NOMO-1 treated with DMSO at 0.1 percent for 48 hours (cell line): ENCODE results near the gene PTCHD4.
"Not testable (repeated sequence)": the region's sequence is repeated elsewhere in the genome, so short reads cannot be mapped to it uniquely, and the experiment has no call there.

Source experiments
- DNase-seq: peaks from one replicate; lab custom pipeline; 2025; ENCODE audit not compliant: unreplicated experiment; lab: John Stamatoyannopoulos, UW

PTCHD4 gene

GRCh38 chr6:48111143-48111506 is at the start of gene PTCHD4:
TSS of gene PTCHD4 (minus strand) at chr6:48111197. CDS start at chr6:48068957, 42,240 bp downstream.
- DNase-seq: no peak

- DNase-seq: no peak
Observed at GRCh38 chr6:48151142-48151541, 40.1 kb upstream of the PTCHD4 start.

DNA sequence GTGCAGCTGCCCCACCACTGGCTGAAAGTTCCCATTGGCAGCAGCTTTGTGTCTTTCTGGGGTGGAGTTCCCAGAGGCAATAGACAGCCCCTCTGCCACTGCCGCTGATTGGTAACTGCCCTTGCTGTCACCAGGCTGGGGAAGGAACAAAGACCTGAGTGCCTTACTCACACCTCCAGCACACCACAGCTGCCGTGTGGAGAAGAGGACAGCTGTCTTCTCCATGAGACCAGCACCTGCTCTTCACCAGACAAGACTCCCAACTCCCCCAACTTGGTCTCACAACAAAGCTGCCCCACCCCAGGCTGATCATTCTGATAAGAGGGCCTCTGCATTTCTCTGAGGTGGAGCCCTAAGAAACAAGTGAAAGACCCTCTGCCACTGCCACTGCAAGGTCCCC is 39.7 kb upstream of the PTCHD4 start:
- no peak for DNase-seq

DNA sequence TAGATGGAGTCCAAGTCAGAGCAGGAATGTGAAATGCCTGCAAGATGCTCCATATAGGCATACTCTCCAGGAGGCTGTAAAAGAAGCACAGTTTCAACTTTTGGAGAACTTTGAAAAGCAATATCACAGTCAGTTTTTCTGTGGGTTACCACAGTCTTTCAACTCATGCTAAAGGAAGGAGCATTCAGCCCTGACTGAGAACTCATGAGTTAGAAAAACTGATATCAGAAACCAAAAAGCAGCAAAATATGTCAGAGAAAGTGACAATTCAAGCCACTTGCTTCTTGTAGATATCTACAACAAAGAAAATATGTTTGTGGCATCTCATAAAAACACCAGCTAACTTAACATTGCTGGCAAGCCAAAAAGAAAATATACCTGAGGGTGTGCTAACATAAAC is 36.1 kb upstream of the PTCHD4 start:
- DNase-seq: no peak

- no peak for DNase-seq
Observed at GRCh38 chr6:48144021-48144420, 33.0 kb upstream of the PTCHD4 start.

GRCh38 chr6:48141975-48142374 is 31.0 kb upstream of the PTCHD4 start:
- no peak for DNase-seq

GRCh38 chr6:48139818-48140614 is 29.0 kb upstream of the PTCHD4 start:
- no peak for DNase-seq

GRCh38 chr6:48136856-48137255 is 25.9 kb upstream of the PTCHD4 start:
- no peak for DNase-seq

DNA sequence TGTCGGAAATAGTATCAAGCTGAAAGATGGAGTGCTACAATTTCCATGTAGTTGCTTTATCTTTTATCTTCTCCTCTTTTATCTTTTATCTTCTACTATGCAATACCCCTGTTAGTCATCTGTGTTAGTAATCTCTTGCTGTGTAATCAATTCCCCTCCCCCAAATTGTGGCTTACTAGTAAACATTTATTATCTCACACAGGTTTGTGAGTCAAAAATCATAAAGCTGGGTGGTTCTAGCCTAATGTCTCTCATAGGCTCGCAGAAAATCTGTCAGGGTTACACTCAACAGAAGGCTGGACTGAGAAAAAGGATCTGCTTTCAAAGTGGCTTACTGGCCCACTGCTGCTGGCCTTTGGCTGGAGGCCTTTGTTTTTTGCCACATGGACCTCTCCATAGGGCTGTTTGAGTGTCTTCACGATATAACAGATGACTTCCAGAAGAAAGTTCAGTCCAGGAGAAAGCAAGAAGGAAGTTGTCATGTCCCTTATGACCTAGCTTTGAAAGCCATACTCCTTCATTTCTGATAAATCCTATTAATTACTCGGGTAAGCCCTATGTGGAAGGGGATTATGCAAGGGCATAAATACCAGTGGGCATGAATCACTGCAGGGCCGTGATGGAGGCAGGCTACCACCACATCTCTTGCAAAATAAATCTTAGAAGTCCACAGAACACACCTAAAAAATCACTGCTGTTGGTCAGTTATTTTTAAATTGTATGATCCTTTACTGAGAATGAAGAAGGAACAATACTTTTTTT is 24.5 kb upstream of the PTCHD4 start:
- no peak for DNase-seq

- DNase-seq: no peak
Observed at GRCh38 chr6:48134246-48134645, 23.2 kb upstream of the PTCHD4 start.

DNA sequence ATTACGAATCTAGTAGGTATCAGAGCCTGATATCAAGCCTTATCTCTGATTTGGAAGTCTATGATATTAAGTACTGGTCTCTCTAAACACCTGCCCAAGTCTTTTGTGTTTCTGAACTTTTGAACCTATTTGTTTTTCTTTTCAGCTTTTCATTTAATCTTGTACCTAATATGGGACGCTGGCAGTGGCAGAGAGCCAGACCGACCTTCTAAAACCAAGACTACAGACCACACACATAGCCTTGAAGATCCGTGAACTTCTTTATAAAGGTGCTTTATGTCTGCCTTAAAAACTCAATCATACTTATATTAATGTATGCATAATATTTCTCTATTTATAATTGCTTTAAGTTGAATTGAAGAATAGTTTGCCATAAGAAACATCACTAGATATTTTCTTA is 12.6 kb upstream of the PTCHD4 start:
- DNase-seq: no peak

GRCh38 chr6:48121983-48122749 is 11.2 kb upstream of the PTCHD4 start:
- DNase-seq: not testable (repeated sequence)

DNA sequence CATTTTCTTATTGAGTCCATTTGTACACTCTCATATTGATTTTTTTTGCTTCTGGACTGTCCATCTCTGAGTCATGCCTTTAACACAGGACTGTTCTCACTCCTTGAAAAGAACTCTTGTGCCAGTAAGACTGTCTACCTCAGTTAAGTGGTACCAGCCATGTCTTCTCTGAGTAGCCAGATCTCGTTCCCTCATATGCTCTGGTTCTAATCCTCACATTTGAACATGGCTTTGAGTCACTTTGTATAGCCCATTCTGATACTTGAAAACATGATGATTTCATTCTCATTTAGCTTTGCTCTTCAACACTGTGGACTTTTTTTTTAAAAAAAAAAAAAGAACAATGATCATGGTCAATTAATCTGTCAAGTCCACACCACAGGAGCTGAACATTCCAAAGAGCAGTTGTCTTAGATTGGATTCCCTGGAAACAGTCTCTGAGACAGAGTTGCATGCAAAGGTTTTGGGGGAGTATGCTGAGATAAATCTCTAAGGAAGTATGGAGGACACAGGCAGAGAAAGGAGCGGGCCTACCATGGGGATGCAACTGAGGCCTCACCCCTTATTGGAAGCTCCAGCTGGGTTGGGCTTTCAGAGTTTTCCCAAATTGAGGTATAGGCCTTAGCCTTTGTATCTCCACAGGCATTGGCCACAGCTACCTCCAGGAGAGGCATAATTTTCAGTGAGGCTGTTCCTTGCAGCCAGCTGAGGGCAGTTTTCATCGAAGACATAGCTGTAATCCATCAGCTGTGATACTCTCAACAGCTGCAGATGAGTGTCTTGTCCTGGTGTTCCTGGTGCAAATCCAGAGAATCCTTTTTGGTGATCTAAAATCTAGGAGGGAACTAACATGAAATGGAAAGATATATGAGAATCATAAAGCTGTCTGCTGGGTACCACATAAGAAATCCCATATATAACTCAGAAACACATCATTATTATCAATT is 6.0 kb upstream of the PTCHD4 start:
- no peak for DNase-seq

DNA sequence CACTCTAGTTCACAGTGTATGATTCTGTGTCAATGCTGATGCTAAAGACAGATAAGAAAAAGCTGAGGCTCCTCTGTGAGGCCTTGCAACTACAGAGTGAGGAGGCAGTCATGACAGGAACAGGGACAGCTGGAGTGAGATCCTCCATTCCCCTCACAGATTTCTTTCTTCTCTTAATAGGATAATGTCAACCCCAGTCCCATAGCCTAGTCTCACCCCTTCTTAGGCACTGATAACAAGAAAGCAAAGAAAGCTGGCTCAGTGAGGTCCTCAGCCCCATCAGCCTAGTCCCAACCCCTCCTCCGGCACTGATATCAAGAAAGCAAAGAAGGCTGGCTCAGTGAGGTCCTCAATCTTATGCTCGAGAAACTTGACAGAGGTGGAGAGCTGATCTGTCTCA is 2.1 kb upstream of the PTCHD4 start:
- DNase-seq: no peak

GRCh38 chr6:48111575-48111974 is 578 bp upstream of the PTCHD4 start:
- DNase-seq: no peak

- no peak for DNase-seq
Observed at GRCh38 chr6:48110436-48111142, 408 bp downstream of the PTCHD4 start.

DNA sequence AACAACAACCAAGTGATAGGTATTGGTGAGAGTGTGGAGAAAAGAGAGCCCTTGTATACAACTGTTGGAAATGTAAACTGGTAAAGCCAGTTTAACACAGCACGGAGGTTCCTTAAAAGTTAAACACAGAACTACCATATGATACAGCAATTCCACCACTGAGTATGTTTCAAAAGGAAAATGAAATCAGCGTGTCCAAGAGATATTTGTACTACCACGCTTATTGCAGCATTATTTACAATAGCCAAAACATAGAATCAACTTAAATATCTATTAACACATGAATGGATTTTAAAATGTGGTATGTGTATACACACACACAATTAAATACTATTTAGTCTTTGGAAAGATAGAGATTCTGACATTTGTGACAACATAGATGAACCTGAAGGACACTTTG is 1.1 kb downstream of the PTCHD4 start:
- no peak for DNase-seq

DNA sequence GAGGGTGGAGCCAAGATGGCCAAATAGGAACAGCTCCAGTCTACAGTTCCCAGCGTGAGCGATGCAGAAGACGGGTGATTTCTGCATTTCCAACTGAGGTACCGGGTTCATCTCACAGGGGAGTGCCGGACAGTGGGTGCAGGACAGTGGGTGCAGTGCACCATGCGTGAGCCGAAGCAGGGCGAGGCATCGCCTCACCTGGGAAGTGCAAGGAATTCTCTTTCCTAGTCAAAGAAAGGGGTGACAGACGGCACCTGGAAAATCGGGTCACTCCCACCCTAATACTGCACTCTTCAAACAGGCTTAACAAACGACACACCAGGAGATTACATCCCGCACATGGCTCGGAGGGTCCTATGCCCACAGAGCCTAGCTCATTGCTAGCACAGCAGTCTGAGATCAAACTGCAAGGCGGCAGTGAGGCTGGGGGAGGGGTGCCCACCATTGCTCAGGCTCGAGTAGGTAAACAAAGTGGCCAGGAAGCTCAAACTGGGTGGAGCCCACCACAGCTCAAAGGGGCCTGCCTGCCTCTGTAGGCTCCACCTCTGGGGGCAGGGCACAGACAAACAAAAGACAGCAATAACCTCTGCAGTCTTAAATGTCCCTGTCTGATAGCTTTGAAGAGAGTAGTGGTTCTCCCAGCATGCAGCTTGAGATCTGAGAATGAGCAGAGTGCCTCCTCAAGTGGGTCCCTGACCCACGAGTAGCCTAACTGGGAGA is 8.4 kb downstream of the PTCHD4 start:
- not testable (repeated sequence) for DNase-seq

DNA sequence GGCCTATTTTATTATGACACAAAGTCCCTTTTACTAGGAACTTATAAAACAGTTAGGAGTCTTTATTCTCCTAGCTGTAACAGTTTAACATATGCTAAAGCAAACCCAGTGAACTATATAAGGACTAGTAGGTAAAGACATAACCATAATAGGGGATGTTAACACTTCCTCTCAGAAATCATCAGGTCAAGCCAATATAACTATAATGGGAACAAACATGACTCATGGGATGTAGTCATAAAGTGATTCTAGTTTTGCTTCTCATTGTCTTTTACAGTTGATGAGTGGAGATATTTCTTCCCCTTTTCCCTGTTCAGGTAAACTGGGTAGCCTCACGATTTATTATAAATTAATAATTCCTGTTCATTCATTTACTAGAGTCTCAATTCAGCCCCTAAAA is 9.7 kb downstream of the PTCHD4 start:
- peak; percentile 16 for DNase-seq

- DNase-seq: no peak
Observed at GRCh38 chr6:48100588-48100895, 10.5 kb downstream of the PTCHD4 start.
